HG03095 (cell line): ENCODE results near the gene CLIP2.
"Not testable (repeated sequence)": the region's sequence is repeated elsewhere in the genome, so short reads cannot be mapped to it uniquely, and the experiment has no call there.

ENCODE experiments used
- ATAC-seq: cut with Tn5 transposase; IDR thresholded peaks from one replicate; pipeline ENCODE4 v1.9.1; 2021; ENCODE audit warnings: moderate library complexity; ENCODE audit not compliant: unreplicated experiment

The CLIP2 gene

GRCh38 chr7:74401137-74401859 is 112.1 kb downstream of the CLIP2 start:
- ATAC-seq: no peak

DNA sequence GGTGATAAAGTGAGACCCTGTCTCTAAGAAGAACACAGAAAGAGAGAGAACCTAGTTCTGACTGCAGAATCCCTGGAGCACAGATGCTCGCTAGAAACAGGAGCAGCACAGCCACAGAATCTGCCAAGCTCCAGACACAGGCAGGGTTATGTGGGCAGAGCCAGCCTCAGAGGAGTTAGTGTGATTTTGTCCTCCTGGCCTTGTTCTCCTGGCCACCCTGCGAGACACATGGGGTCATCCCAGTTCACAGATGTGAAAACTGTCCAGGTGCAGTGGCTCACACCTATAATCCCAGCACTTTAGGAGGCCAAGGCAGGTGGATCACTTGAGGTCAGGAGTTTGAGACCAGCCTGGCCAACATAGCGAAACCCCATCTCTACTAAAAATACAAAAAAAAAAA is 113.5 kb downstream of the CLIP2 start:
- not testable (repeated sequence) for ATAC-seq

DNA sequence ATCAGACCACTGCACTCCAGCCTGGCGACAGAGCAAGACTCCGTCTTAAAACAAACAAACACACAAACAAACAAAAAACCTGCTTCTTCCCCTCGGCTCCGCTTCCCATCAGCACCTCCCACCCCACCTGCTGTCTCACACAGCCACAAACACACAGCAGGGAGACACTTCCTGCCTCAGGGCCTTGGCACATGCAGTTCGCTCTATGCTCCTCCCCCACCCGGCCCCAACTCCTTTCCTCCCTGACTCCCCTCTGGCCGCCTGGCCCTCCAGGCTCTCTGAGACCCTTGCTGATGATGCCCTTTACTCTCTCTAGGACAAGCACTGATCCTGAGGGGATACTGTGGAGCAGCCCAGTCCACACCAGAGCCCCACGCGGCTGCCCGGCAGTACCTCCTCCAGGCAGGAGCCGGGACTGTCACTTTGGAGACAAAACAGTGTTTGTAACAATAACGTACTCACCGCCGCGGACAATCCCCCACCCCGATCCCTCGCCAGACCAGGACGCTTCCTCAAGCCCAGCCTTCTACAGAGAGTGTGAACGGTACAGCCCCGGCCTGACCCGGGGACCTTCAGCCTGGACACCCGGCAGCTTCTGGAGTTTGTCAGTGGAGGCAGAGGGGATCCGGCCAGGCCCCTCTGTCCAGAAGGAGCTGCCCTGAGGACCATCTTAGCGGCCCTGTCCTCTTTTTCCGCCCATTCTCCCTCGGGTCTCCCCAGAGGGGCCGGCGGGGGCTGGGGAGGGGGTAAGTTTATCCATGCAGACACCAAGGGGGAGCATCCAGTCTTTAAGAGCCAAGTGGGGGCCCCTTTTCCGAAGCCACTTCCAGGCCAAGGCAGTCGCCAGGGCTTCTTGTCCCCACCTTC is 114.5 kb downstream of the CLIP2 start:
- no peak for ATAC-seq

- ATAC-seq: no peak
Observed at GRCh38 chr7:74404388-74404700, 115.1 kb downstream of the CLIP2 start.

- no peak for ATAC-seq
Observed at GRCh38 chr7:74404741-74405140, 115.5 kb downstream of the CLIP2 start.

- no peak for ATAC-seq
Observed at GRCh38 chr7:74405191-74405898, 116.1 kb downstream of the CLIP2 start.

GRCh38 chr7:74405899-74406512 is 116.8 kb downstream of the CLIP2 start:
- ATAC-seq: no peak

DNA sequence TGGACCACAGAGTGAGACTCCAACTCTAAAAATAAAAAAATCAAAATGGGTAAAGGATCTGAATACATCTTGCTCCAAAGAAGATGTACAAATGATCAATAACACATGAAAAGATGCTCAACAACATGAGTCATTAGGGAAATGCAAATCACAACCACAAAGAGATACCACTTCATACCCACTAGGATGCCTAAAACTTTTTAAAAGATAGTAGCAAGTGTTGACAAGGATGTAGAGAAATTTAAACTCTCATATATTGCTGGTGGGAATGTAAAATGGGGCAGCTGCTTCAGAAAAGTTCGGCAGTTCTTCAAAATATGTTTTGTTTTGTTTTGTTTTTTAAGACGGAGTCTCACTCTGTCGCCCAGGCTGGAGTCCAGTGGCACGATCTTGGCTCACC is 118.8 kb downstream of the CLIP2 start:
- ATAC-seq: no peak

DNA sequence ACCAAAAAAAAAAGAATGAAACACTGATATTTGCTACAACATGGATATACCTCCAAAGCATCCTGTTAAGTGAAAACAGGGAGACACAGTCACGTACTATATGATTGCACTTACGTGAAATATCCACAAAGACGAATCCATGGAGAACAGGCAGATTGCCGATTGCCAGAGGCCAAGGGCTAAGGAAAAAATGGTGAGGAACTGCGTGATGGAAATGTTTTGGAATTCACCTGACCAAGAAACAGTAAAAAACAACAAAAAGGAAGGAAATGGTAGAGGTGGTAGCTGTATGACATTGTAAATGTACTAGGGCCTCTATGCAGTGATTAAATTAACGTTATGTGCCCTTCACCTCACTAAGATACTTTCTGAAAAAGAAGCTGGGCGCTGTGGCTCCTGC is 120.4 kb downstream of the CLIP2 start:
- ATAC-seq: no peak

DNA sequence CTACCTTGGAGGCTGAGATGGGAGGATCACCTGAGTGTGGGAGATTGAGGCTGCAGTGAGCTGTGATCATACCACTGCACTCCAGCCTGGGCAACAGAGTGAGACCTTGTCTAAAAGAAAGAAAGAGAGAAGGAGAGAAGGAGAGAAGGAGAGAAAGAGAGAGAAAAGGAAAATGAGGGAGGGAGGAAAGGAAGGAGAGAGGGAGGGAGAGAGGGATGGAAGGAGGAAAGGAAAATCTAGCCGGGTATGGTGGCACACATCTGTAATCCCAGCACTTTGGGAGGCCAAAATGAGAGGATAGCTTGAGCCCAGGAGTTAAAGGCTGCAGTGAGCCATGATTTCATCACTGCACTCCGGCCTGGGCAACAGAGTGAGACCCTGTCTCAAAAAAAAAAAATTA is 121.6 kb downstream of the CLIP2 start:
- no peak for ATAC-seq

DNA sequence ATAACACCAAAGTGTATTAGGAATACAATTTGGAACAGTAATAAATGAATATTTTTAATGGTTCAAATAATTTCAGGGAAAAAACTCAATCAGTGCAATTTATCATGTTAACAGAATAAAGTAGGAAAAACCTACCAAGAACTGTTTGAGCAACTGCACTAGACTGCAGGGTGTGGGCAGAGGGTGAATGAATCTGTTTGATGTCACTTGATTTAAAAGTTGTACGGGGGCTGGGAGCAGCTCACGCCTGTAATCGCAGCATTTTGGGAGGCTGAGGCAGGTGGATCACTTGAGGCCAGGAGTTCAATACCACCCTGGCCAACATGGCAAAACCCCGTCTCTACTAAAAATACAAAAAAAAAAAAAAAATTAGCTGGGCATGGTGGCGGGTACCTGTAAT is 122.4 kb downstream of the CLIP2 start:
- not testable (repeated sequence) for ATAC-seq

DNA sequence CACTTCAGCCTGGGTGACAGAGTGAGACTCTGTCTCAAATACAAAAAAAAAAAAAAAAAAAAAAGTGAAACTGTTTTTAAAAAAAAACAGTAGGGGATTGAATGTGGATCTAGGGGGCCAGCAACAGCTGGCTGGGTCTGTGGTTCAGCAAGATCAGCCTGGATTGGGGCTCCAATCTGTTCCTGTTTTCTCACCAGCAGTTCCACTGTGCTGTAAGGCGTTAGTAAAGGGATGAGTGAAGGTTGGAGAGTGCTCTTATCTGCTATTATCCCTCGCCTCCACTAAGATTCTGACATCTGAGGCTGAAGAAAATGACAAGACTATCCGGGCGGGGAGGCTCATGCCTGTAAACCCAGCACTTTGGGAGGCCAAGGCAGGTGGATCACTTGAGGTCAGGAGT is 122.8 kb downstream of the CLIP2 start:
- ATAC-seq: no peak

DNA sequence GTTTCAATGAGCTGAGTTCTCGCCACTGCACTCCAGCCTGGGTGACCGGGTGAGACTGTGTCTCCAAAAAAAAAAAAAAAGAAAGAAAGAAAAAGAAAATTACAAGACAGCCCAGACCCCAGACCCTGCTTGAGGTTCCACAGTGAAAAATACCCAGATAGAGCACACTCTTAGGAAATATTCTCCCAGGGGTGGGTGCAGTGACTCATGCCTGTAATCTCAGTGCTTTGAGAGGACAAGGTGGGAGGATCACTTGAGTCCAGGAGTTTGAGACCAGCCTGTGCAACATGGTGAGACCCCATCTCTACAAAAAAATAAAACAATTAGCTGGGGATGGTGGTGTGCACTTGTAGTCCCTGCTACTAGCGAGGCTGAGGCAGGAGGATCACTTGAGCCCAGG is 123.4 kb downstream of the CLIP2 start:
- no peak for ATAC-seq

- ATAC-seq: not testable (repeated sequence)
Observed at GRCh38 chr7:74414595-74415333, 125.6 kb downstream of the CLIP2 start.

DNA sequence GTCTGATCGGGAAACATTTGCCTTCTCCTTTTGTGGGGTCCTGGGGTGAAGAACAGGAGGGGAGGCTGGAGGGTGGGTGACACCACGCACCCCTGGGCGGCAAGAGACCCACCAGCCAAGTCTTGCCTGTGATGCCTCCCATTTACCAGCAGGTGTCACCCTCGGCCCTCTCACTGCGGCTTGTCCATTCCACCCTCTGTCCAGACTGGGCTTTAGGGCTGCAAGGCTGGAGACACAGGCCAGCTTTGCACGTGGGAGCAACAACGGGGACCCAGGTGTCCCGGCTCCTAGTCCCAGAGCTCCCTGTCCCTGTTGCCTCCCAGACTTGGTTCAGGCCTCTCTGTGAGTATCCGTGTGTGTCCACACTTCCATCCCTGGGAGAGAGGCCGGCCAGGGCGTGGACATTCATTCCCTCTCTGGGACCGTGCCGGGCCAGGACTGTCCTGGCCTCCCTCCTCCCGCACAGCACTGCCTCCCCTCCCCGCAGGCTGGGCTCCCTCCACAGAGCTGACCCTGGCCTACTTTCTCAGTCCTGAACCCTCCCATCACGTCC is 128.3 kb downstream of the CLIP2 start:
- ATAC-seq: no peak

DNA sequence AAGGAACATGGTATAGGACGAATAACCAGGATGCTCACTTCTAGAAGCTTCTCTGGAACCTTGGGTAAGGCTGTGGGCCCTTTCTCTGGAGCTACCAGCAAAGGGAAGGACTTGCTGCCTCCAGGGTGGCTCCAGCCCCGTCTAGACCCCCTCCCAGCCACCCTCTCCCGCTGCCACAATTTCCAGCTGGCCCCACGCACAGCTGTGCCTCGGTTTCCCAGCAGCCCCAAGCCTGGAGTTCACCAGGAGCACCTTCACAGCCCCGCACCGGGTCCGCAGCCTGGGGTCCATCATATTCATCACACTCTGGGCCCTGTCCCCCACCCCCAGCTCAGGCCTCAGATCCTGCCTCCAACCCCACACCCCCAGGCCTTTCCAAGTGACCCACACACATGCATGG is 128.9 kb downstream of the CLIP2 start:
- ATAC-seq: no peak

- no peak for ATAC-seq
Observed at GRCh38 chr7:74418538-74418937, 129.3 kb downstream of the CLIP2 start.

GRCh38 chr7:74419232-74419631 is 130.0 kb downstream of the CLIP2 start:
- ATAC-seq: not testable (repeated sequence)

- no peak for ATAC-seq
Observed at GRCh38 chr7:74420006-74420405, 130.8 kb downstream of the CLIP2 start.

DNA sequence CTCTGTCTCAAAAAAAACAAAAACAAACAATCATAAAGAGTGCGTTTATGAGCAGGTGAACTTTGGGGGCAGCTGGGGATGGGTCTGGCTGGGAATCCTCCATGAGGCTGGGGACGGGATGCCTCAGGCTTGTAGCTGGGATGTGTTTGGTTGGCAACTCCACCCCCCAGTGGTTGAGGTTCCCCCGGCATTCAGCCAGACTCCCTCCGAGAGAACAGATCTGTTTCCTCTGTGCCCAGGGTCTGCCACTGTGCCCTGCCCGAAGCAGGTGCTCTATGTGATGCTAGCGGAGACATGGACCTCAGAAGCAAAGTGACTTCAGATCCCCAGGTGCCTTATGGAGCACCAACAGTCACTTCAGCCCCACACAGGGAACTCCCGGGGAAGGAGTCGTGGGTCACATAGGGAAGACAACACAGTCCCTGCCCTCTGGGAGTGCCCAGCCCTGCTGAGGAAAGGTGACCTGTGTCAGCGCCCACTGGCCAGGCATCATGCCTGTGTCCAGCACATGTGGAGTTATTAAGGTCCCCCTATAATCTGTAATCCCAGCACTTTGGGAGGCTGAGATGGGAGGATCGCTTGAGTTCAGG is 135.2 kb downstream of the CLIP2 start:
- no peak for ATAC-seq
